ENCODE data around the gene ADAMTS17. TPM values are rescaled to one million over a fixed set of nuclear protein-coding genes. Genes with fewer than 3 reads are reported as not detected.
"Not testable (repeated sequence)": the region's sequence is repeated elsewhere in the genome, so short reads cannot be mapped to it uniquely, and the experiment has no call there.

The ADAMTS17 gene
- total RNA-seq, 1 donor from 2014 or later, result 0.40 TPM

DNA sequence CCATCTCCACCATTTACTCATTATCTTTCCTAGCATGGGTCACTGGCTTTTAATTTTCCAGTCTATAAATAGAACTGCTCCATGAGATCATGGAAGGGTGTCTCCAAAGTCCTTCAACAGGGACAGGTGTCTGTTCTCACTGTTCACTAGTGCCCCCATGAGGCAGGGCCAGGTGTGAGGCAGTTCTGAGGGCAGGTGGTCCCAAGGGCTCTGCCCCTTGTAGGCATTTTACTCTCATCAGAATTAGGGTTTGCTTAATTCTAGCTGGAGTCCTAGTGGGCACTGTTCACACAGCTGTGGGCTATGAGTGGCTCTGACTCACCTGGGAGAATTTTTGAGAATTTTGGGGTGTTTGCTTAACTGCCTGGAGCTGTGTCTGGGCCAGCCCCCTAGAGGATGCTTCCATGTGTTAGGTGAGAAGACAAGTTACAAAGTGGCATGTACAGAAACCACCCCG is 360.6 kb downstream of the ADAMTS17 start:
- DNase-seq (ENCODE audit: low read depth in 2 of 2), result no peak

- DNase-seq (ENCODE audit: low read depth in 2 of 2), result no peak
These were observed 361.0 kb downstream of the ADAMTS17 start for GRCh38 chr15:99980752-99981151.

DNA sequence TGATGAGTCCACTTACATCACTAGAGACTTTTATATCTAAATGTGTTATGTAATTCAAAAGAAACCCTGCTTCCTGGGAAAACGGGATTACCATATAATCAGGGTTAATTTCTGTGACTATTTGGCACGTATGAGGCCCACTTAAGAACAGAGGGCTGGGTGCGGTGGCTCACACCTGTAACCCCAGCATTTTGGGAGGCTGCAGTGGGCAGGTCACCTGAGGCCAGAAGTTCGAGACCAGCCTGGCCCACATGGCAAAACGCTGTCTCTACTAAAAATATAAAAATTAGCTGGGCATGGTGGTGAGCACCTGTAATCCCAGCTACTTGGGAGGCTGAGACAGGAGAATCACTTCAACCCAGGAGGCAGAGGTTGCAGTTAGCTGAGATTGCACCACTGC is 361.9 kb downstream of the ADAMTS17 start:
- not testable (repeated sequence) for DNase-seq (ENCODE audit: low read depth in 2 of 2)

GRCh38 chr15:99979371-99979770 is 362.4 kb downstream of the ADAMTS17 start:
- DNase-seq (ENCODE audit: low read depth in 2 of 2), result no peak

DNA sequence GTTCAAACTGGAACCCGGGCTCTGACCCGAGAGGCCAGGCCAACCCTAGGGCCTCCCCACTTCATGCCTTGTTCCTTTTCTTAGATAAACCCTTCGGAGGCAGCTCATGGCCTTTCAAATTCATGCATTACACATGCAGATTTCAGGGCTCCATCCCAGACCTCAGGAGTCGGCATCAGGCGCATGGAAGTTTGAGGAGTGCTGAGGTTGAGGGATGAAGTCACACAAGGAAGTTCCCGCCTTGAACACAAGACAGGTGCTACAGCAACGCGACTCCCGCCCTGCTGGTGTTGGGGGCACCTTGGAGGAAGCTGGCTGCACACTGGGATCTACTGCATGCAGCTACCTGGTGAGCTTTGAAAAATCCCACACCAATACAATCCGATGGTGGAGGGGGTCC is 363.3 kb downstream of the ADAMTS17 start:
- DNase-seq (ENCODE audit: low read depth in 2 of 2), result no peak

GRCh38 chr15:99977929-99978328 is 363.8 kb downstream of the ADAMTS17 start:
- DNase-seq (ENCODE audit: low read depth in 2 of 2), result no peak

GRCh38 chr15:99976811-99977271 is 364.9 kb downstream of the ADAMTS17 start:
- DNase-seq (ENCODE audit: low read depth in 2 of 2), result no peak

DNA sequence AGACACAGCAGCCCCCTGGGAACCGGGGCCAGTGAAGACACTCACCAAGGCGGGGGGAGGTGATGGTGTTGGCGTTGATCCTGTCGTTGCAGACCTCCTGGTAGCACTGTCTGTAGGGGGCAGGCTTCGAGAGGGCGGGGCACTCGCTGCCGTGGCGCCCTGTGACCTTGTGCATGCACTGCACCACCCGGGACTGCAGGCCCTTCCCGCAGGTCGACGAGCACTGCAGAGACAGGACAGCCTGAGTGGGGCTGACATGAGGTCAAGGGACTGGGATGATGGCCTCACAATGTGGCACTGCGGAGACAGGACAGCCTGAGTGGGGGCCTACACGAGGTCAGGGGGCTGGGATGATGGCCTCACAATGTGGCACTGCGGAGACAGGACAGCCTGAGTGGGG is 365.8 kb downstream of the ADAMTS17 start:
- DNase-seq (ENCODE audit: low read depth in 2 of 2), result no peak

DNA sequence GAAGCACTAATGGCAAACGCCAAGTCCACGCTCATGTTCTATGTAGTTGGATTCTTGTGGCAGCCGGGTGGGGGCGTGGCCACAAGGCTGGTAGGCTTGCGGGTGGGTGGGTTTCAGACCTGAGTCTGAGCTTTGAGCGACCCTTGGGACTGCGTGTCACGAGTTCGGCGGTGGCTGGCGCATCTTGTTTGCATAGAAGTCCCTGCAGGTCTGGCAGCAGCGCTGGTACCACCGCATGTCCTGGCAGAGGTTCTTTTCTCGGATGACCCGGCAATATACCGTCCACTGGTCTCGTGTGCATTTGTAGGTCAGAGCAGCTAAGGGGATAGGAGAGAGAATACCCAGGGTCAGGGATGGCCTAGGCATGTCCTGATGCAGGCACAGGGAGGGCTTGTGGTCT is 367.5 kb downstream of the ADAMTS17 start:
- no peak for DNase-seq (ENCODE audit: low read depth in 2 of 2)

DNA sequence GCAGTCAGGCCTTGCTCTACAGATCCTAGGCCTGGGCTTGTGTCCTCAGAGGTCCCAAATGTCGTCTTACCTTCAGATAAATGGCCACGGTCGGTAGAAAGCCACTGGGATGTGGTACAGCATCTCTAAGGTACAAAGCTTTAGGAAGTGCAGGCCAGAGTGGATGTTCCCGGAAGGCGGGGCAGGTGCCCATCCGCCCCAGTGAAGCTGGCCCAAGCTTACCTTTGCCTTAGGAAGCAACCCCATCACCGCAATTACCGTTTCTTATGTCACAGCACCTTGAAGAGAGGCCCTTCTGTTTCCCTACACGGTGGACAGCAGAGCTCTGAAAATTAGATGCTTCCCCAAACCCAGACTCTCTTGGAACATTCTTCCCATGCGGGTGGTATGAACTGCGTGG is 368.4 kb downstream of the ADAMTS17 start:
- no peak for DNase-seq (ENCODE audit: low read depth in 2 of 2)

GRCh38 chr15:99970891-99971430 is 370.8 kb downstream of the ADAMTS17 start:
- DNase-seq (ENCODE audit: low read depth in 2 of 2), result no peak

- no peak for DNase-seq (ENCODE audit: low read depth in 2 of 2)
These were observed 372.4 kb downstream of the ADAMTS17 start for GRCh38 chr15:99969261-99969920.

GRCh38 chr15:99967841-99968371 is 373.9 kb downstream of the ADAMTS17 start:
- no peak for DNase-seq (ENCODE audit: low read depth in 2 of 2)

DNA sequence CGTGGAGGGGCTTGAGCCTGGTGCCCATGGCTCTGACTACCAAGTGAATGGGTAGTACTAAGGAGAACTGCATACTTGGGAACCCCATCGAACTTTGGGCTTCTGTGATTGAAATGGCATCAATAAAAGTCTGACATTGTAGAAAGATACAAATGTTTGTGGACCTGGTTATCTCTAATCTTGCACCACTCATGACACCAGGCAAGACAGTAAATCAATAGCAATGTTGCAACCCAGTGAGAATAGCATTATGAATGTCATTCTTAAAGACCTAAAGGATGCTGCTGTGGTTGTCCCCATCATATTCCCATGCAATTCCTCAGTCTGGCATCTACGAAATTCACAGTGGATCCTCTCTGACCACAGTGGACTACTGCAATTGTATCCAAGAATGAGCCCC is 375.0 kb downstream of the ADAMTS17 start:
- no peak for DNase-seq (ENCODE audit: low read depth in 2 of 2)

DNA sequence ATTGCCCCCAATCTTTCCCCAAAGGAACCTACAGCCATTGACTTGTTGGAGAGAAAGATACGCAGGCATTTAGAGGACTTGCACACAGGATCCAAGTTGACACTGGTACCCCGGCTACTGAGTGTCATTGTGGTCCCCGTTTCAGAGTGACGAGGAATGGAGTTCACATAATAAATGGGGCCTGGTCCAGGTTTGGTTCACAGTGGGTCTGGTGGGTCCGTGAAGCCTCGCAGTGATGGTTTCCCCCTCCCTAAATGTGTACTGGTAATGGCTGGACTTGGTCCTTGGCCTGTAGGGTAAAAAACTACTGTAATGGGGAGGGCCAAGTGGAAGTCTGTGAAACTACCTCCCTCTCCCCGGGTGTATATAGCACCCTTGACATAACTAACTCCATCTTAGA is 376.4 kb downstream of the ADAMTS17 start:
- no peak for DNase-seq (ENCODE audit: low read depth in 2 of 2)

GRCh38 chr15:99963976-99964375 is 377.8 kb downstream of the ADAMTS17 start:
- DNase-seq (ENCODE audit: low read depth in 2 of 2), result no peak

DNA sequence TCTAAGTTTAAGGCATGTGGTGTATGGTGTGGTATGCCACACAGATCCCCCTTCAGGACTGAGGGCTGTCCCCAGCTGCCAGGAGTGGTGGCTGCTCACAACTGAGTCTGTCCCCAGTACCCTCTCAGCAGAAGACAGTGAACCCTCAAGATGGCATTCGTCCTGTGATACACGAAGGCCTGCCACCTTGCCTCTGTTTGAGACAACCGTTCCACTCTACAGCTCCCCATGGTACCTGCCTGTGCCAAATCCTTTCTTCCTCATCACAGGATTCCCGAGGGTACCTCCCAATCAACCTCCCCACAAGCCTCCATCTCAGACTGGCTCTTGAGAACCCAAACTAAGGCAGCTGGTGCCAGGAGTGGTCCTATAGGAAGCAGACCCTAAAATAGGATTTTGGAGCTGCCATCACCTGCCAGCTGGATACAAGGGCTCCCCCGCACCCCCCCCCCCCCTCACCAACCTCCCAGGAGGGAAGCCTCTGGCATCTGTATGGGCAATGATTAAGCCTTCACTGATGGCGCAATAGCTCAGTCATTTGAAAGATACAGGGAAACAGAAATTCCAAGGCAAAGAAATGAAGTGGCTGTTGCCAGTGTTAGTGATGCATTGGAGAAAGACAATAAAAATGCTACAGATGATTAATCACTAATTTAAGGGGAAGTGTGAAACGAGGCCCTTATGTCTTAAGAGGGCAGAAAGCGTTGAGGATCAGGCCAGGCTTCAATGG is 378.5 kb downstream of the ADAMTS17 start:
- DNase-seq (ENCODE audit: low read depth in 2 of 2), result no peak

DNA sequence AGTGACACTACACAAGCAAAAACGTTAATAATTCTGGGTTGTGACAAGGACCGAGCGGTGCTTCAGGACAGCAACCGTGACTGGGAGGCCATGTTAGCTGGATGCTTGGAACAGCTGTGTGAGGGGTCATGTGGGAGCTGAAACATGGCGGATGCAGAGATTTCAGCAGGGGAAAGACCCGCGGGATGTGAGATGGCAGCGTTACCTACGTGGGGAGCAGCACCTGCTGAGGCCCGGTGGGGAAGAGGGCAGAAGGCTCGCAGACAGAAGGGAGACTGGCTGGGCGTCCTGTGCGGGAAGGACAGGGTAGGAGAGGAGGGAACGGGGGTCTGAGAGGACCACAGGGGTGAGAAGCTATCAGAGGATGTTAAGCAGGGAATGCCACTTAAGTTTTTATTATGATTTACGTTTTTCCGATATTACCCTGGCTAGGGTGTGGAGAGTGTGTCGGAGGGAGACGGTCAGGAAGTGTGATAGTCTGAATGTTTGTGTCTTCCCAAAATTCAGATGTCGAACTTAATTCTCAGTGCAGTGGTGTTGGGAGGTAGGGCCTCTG is 379.7 kb downstream of the ADAMTS17 start:
- DNase-seq (ENCODE audit: low read depth in 2 of 2), result no peak

DNA sequence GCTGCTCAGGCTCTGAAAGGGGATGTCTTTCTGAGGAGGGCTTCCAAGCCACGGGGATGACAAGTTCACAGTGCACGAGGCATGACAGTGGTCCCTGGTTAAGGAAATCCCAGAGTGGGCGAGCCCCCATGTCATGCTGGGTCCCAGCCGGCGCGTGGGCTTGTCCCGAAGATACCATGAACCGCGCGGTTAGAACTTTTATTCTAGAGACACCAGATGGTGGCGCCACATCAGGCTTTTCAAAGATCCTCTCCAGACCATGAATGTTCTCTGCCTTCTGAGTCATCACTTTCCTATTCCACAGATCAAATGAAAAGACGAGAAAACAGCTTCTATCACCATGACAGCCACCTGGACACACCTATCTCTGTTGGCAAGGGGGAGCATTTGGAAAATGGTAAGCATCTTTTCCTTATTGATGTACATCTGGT is 380.7 kb downstream of the ADAMTS17 start:
- peak; percentile 6 to 20 for DNase-seq (ENCODE audit: low read depth in 2 of 2)

GRCh38 chr15:99959326-99959725 is 382.4 kb downstream of the ADAMTS17 start:
- DNase-seq (ENCODE audit: low read depth in 2 of 2), result no peak

DNA sequence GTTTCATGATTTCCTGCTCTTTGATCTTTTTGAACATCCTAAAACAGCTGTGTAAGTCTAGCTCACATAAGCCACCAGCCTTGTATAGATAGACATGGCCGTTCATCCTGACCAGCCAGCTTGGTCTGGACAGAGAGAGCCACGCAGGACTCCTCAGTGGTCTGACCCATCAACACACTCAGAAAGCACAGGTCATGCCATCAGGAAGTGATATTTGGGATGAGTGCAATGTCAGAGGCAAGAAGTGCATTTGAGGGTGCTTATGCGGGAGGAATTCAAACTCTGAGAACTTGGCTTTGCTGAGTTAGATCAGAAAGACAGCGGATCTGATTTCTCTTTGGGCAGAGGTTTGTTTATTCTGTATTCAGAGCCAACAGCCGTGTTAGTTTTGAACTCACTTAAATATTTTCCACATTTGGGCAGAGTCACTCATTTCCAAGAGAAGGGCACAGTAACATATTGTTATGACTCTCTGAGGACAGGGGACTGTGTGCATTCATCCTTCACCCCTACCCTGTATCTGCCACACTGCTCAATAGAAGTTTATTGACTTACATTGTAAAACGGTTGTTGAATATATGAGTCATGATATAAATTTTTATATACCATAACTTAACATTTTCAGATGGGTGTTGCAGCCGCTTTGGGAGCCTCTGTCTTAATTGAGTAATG is 383.2 kb downstream of the ADAMTS17 start:
- no peak for DNase-seq (ENCODE audit: low read depth in 2 of 2)

GRCh38 chr15:99957642-99958013 is 384.1 kb downstream of the ADAMTS17 start:
- DNase-seq (ENCODE audit: low read depth in 2 of 2), result no peak
